ENCODE data around the gene MUC13.

Gene MUC13

DNA sequence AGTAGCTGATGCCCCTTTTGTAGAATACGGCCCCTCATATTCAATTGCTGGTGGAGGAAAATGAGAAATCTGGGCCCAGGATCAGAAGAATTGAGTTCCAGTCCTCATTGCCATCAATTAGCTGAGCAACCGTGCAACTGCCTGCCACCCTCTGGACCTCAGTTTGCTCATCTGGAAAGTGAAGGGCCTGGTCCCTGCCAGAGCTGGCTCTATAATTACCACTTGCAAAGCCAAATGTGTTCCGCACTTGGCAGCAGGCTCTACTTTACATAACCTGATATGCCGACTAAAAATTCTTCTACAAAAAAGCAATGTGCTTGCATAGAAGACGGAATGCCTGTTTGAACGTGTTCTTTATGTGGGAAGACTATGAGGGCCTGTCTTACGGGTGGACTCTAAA, 38.8 kb downstream of the MUC13 start:
- no peak for FAIRE-seq

DNA sequence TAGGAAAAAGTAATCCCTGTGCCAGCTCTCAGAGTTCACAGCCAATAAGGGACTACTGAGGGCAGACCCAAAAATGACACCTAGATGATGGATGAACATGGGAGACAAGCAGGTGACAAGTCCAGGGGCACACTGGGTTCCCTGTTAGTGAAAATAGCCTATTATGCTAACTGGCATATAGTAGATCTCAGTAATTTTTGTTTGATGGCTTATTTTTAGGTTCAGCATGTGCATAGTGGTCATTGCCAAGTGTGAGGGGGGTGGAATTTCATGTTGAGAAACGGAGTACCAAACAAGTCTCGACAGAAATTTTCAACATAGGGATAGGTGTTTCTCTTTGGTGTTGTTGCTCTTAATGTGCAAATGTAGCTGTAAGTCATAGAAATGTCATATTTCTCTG, 41.0 kb downstream of the MUC13 start:
- FAIRE-seq, result no peak

DNA sequence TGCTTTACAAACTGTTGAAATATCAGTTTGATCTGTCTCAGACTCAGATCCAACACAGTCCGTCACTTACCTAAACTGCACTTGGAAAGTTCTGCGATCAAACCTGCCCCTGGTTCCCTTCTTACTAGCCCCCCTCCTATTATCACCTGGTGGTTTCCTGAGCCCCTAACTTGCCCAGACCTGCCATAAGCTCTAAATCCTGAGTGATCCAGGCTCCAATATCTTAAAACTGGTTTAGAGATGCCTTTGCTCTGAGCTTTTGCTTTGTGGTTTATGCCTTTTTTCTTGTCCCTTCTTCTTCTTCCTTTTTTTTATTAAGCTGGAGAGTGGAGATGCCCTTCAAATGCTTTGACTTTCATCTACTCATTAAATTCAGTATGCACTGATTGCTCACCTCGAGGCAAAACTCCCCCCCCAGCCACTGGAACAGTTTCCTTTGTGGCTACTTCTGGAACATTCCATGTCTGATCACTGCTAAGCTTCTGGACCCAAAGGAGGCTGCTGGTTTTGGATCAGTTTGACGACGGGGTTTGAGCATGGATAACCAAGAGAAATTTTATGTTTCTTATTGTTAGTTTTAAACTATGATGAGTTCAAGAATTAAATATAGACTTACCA, 43.9 kb downstream of the MUC13 start:
- FAIRE-seq, result no peak

DNA sequence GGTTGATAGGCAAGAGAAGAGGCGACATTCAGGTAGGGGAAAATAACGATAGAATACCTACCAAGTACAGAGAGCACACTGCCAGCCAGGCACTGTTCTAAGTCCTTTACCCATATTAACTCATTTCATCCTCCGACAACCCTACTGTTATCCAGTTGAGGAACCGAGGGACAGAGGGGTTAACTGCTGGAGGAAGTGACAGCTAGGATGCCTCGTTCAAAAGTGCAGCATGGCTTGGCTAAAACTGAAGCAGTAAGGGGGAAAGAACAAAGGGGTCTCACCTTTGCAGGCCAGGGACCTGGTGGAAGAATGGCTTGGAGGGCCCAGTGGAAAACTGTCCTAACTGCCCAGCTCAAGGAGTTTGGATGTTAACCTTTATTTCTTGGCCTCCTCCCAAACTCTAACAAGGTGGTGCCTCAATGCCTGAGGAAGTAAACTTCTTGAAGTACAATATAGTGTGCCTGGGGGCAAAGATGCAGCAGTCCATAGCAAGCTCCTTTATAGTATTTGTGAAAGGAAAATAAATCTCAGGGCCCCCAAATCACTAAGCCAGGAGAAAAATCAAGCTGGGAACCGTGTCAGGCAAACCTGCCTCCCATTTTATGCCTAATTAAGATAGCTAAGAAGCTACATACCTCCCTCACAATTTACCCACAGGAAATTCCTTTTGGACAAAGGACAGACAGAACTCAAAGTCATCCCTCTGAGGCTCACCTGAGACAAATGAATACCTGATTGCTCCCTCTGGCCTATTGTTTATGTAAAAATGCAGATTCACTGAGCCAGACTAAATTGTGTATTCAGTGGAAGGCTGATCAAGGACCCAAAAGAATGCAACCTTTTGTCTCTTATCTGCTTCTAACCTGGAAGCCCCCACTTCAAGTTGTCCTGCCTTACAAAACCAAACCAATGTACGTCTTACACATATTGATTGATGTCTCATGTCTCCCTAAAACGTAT, 45.8 kb downstream of the MUC13 start:
- no peak for FAIRE-seq

DNA sequence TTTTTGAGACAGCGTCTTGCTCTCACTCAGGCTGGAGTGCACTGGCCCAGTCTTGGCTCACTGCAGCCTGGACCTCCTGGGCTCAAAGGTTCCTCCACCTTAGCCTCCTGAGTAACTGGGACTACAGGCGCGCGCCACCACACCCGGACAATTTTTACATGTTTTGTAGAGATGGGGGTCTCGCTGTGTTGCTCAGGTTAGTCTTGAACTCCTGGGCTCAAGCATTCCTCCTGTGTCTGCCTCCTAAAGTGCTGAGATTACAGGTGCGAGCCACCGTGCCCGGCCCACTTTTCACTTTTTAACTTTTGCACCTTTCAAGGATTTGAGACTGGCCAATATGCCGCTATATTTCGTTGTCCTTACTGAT, 46.6 kb downstream of the MUC13 start:
- no peak for FAIRE-seq

DNA sequence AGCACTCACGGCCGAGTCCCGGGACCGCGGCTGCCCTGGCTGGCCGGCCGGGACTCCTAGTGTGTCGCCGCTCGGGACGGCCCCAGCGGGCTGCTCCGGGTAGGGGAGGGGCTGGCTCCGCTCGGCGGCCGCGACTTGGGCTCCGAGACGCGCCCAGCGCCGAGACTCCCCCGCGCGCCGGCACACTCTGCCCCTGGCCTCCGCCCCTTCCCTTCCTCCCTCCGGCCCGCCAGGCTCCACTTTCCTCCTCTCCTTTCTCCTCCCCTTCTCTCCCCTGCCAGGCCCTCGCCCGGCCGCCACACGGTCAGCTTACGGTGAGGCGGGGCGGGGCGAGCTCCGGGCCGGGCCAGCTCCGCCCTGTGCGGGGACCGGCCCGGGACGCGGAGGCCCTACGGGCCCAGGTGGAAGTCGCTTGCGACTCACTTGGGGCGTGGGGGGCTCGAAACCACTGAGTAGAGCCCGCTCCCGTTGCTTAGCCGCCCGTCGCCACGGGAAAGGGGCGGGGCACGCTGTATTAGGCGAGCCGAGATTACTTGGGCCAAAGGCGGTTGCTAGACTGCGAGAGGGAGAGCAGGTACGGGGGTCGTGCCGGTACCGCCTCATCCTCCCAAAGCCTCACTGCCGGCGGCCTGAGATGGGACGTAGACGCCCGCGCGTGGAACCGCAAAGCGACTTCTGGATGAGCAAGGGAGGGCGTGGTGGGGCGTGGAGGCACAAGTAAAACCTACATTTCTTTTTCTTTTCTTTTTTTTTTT, 47.2 kb downstream of the MUC13 start, which contains the start of gene ITGB5:
TSS of gene ITGB5 (minus strand) at position 189 of the 755 bp plus-strand sequence. CDS start 365 bp downstream, outside the sequence.
- no peak for FAIRE-seq

DNA sequence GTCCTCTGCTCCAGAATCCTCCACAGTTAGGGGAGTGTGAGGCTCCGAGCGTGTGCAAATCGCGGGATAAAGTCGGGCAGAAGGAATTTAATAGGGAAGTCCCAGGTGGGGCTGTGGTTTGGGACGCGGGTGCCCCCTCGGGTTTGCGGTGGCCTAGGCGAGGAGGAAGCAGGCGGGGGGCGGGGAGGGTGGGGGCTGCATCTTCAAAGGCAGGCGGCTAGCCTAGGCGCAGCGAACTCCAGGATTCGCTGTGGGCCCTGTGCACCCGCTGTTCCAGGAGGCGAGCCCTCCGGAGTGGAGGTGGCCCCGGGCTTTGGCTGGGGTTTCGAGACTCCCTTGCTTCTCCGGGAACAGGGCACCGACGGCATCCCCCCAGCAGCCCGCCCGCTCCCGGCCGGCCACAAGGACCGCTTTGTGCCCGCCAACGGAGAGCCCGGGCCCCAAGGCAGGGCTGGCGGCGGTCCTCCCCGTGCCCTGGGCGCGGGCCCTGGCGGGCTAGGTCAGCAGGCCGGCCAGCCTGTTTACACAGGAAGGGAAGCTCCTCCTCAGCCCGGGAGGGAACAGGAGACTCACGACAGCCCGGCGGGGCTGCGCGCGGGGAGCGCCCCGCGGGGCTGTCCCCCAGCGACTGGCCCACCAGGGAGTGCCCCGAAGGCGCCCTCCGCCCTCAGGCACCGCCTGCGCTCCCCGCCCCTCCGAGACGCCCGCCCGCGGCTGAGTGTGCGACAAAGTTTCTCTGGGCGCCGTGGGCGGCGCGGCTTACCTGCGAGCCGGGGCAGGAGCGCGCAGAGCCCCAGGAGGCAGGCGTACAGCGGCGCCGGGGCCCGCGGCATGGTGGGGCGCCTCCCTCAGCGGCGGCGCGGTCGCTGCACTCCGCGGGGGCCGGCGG, 48.1 kb downstream of the MUC13 start:
- FAIRE-seq, result no peak

DNA sequence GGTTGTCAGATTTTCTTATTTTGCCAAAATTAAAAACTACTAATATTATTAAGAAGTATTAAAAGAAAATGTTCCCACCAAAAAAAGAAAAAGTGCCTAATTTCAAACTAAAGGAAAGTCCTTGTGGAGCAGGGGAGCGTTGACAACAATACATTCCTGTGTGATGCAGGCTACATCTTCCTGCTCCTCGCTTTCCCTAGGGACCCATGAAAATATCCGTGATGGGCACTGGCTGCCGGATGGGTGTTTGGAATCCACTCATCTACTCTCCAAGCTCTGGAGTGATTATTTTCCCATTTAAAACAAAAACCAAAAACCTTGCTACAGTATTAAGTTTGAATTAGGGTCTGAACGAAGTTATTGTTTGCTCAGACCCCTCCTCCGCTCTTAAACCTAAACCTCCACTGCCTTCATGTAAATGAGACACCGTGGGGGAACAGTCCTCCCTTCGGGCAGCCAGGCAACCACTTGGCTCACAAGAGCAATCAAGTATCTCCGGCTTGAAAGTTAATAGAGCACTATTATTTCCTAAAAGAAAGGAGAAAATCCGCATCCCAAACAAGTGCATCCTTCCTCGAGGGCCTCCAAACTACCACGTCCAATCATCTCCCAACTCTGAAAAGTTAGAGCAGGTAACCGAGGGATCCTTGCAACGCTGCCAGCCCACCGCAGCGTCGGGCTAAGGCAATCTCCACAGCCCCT, 48.9 kb downstream of the MUC13 start:
- no peak for FAIRE-seq

DNA sequence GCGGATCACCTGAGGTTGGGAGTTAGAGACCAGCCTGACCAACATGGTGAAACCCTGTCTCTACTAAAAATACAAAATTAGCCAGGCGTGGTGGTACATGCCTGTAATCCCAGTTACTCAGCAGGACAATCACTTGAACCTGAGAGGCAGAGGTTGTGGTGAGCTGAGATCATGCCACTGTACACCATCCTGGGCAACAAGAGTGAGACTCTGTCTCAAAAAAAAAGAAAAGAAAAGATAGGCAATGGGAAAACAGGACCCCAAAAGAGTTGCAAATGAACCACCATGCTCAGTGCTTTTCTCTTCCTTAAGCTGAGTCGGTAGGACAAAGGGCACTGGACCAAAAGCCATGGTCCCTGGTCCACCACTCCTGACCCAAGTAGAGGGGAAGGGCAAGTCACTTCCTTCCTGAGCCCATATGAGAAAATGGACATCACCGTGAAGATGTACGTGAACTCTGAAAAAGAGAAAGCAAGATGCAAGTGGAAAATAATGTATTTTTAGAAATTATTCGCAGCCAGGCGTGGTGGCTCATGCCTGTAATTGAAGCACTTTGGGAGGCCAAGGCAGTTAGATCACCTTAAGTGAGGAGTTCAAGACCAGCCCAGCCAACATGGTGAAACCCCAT, 50.0 kb downstream of the MUC13 start:
- FAIRE-seq, result no peak

DNA sequence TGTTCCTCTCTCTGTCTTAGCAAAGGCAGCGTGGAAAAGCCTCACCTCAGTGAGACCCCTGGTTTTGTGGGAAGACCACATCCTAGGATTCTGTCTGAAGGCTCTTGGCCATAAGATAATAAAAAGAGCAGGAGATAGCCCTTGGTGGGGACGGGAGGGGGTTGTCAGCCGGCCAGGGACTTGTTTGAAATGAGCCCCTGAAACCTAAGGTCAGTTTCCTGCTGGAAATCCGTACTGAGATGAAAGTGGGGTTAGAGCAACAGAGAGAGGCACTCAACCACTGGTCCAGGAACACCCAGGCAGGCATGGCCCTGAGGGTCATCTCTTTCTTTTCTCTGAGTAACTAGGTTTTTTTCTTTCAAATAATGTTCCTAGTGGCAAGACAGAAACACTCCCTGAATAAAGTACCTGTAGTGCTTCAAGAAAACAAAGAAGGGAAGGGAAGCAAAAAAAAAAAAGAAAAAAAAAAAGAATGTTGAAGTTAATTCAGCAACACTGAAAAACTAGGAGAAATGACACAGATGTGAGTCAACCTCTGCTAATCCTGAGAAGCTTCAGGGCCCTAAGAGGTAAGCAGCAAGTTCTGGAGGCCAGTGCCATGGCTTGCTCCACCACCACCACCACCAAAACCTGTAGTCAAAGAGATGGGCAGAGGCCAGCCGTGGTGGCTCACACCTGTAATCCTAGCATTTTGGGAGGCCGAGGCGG, 50.6 kb downstream of the MUC13 start:
- FAIRE-seq, result no peak

DNA sequence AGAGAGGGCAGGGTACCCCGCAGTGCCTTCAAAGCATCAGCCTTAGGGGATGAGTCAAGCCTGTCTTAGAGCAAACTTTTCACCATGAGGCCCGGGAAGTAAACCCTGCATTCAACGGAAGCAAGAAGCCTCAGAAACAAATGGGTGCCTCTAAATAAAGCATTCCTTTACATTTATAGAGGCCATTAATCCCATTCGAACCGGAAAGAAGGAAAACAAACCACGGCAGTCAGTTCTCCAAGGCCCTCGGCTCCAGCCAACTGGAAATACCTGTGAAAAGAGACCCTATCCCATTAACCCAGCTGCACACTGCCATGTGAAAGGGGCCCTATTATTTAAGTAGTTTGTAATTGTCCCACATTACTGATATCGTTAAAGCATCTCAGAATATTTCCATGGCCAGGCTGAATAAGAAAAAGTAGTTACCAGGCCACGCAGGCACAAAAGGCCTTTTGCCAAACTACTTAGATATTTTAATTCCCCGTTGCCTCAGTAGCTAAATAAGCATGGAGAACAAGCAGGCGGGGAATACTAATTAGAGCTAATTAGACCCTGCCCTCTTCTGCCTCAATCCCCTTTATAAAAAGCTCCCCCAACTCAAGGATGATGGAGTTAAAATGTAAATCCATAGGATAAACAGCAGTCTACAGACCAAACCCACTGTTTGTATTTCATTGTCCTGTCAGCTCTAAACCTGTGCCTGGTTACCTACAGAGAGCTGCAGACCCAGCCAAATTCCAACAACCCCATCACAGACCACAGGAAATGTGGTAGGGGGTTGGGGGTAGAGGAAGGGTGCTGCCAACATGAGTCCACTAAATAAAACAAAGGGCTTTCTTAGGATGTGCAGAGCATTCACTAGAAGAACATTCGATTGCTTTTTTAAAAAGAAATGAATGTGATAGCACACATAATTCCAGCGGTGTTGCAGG, 51.5 kb downstream of the MUC13 start:
- FAIRE-seq, result no peak

DNA sequence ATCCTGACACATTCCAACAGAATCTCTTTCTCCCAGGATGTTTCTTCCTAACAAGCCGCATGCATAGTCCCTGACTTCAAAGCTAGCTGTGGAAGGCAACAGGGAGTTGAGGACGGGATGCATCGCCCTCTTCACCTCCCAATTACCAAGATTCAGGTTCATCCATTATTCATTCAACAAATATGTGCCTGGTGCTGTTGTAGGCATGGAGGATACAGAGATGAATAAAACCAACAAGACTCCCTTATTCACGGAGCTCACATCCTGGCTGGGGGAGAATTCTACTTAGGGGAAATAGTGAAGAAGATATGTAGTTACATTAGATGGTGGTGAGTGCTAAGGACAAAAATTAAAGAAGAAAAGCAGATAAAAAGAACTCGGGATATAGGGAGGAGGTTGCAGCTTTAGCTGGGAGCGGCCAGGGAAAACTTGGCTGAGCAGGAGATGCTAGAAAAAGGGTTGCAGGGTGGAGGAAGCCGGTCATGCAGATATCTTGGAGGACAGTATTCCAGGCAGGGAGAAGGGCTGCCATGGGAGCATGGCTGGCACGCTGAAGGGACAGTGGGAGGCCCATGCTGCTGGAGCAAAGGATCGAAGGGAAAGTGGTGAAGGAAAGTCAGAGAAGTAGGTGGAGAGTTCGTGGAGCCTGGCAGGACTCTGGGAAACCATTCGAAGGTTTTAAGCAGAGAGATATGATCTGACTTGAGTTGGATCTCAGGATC, 52.4 kb downstream of the MUC13 start:
- no peak for FAIRE-seq

DNA sequence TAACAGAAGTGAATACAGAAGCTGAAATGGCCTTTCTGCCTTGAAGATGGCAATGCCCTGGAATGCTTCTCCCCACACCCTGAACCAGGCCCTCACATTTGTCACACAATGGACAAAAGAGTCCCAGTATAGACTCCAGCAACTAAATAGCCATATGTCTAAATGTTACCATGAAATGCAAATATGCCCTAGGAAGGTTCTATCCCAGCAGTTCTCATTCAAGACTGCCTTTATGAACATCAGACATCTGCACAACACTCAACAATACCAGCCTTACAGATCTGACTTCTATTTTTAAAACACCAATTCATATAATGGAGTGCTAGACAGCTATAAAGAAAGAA, 55.2 kb downstream of the MUC13 start:
- no peak for FAIRE-seq

DNA sequence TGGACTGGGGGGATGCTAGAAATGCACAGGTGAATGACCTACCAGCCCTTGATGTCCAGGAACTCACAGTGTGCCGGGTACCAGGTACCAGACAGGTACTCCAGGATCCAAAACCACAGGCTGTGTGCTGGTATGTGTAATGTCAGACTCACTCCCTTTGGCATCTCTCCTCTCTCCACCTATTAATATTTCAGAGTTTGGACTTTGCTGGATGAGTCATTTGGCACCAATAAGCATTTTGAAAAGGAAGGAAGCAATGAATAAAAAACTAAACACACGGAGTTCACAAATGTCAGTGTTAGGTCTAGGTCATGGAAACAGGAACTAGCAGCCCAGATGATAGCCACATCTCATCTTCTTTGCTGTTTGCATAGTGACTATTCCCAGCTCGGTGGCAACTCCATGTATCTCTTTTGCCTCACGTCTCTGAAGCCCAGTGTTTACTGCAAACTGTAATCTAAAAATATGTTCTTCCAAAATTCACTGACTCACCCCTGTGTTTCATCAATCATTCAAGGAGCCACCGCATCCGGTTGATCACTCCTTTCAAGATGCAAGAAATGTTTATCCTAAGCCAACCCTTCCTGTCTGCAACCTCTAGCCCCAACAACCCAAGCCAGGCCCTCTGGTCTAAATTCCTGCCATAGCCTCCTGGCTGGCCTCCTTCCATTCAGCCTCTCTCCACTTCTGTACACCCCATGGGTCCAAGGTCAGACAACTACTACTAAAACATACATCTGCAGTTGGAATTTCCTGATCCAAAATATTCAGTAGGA, 55.8 kb downstream of the MUC13 start:
- FAIRE-seq, result no peak

DNA sequence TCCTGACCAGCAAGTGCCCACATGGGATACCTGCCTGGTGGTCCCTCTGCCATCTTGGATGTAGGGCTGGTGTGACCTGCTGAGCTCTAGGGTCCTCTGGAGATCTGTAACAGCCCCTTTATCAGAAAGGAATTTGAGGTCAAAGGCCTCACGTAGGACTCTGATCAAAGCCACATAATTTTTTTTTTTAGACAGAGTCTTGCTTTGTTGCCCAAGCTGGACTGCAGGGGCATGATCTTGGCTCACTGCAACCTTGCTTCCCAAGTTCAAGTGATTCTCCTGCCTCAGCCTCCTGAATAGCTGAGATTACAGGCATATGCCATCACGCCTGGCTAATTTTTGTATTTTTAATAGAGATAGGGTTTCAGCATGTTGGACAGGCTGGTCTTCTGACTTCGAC, 56.9 kb downstream of the MUC13 start:
- FAIRE-seq, result no peak

DNA sequence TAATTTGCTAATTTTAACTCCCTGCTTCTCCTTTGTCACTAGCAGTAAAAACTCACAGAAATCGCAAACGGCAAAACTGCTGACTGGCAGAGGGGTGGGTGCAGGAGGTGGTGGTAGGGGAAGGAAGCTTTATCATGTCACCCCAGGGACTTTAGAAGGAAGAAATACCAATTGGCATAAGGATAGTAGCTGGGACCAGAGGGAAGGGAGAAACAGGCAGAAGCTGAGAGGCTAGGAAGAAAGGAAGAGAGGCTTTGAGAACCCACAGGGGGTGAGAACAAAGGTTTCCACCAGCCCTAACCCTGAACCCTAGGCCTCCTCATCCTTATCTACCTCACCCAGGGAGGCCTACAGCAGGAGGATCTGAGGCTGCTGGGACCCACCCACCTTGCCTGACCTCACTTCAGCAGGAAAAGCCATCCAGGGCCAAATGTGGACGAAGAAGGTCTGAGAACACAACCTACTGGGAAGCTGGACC, 58.1 kb downstream of the MUC13 start:
- no peak for FAIRE-seq

DNA sequence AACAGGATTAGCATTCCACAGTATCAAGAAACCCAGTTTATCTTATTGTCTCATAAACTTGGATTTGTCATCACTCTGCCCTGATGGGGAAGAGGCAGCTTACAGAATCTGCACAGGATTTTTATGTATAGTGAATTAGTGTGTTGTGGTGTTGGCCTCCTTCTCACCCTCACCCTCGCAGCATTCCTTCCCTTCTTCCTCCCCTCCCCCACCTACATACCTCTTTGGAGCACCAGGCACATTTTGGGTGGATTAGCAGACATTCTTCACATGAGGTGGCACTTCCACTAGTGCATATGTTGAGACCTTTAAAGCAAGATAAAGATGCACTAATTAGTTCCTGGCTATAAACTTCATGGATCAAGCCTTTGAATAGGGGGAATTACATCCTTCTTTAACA, 61.3 kb downstream of the MUC13 start:
- no peak for FAIRE-seq

DNA sequence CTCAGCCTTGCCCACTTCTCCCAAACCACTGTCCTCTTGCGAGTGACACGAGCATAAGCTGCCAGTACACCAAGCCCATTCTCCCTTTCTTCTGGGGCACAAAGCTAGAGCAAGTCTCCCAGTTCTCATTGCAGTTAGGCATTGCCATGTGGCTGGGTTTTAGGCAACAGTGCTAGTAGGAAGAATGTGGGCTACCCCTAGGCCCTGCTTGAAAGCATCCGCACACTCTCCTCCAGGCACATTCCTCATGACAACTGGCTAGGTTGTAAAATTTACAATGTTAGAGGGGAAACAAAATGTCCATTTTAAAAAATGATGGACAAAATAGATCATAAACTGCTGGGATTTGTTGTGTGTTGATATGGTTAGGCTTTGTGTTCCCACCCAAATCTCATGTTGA, 67.0 kb downstream of the MUC13 start:
- no peak for FAIRE-seq
